ENCODE data around the gene RCN1. TPM values are rescaled to one million over a fixed set of nuclear protein-coding genes. Genes with fewer than 3 reads are reported as not detected.

The RCN1 gene
- 163 and 186 TPM in 2 replicates for total RNA-seq (2022)
- percentile 97 among the genes with signal in this experiment for Bru-seq, nascent RNA
- BruChase-seq, experiment 1, labeled RNA remaining after a 6-hour chase, result percentile 100 among the genes with signal in this experiment
- percentile 99 among the genes with signal in this experiment for BruChase-seq, experiment 2, labeled RNA remaining after a 2-hour chase
- long read RNA-seq, transcript RCN1-201 (6 exons, 2,572 nt), result major isoform, 234 of 255 reads
- long read RNA-seq, partial matches to known transcripts, result 14 of 255 reads
- long read RNA-seq, other reads (novel, unspliced or antisense), result 2 of 255 reads

DNA sequence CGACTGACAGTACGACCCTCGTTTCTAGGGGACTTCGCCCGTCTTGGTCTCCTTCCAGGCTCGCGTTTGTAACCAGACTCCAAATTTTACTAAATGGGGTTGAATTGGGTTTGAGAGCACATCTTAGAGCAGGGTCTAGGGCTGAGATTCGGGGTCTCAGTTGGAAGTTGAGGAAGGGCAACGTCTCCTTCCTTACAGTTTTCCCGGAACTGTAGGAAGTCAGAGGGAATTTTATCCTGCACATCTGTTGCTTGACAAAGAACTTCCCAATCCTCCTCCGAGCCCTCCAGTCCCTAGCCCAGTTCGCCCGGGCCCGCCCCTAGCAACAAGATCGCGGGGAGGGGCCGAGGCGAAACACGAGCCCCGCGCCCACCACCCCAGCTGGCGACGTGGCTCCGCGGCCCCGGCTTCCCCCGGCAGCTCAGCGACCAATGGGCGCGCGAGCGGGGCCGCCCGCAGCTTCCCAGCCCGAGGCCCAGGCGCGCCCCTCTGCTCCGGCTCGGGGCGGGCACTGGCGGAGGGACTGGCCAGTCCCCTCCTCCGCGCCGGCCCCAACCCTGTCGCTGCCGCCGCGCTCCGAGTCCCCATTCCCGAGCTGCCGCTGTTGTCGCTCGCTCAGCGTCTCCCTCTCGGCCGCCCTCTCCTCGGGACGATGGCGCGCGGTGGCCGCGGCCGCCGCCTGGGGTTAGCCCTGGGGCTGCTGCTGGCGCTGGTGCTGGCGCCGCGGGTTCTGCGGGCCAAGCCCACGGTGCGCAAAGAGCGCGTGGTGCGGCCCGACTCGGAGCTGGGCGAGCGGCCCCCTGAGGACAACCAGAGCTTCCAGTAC lies at the start of gene RCN1:
RCN1 (plus strand) TSS at position 530 of the 826 bp plus-strand sequence; CDS start at position 653, 123 bp downstream.
- CTCF ChIA-PET, result interaction anchor here (0.7 kb wide), 2 partner anchors 10 to 19 kb away, joined by 3 to 4 read pairs; no protein-coding TSS in a partner anchor
- Mint-ChIP-seq H3K36me3 (ENCODE audit: insufficient read depth, unreplicated experiment) (peaks cover 47% of the 10 kb centered on the region), H3K27ac (ENCODE audit: unreplicated experiment) (peak within 1 kb of the TSS; percentile 84), H3K4me1 (ENCODE audit: low read depth, unreplicated experiment) (peaks cover 42% of the 10 kb centered on the region), H3K9me3 (ENCODE audit: low read depth, unreplicated experiment) (peaks cover 2% of the 10 kb centered on the region), H3K4me3 (ENCODE audit: low read depth, unreplicated experiment) (peak within 1 kb of the TSS; percentile 74), H3K27me3 (ENCODE audit: unreplicated experiment) (no peaks in the 10 kb centered on the region)
- BruUV-seq (replicated peaks), result no TSS peak
- DNase-seq, result peak; percentile 73
- TF ChIP-seq, protein P1, sequence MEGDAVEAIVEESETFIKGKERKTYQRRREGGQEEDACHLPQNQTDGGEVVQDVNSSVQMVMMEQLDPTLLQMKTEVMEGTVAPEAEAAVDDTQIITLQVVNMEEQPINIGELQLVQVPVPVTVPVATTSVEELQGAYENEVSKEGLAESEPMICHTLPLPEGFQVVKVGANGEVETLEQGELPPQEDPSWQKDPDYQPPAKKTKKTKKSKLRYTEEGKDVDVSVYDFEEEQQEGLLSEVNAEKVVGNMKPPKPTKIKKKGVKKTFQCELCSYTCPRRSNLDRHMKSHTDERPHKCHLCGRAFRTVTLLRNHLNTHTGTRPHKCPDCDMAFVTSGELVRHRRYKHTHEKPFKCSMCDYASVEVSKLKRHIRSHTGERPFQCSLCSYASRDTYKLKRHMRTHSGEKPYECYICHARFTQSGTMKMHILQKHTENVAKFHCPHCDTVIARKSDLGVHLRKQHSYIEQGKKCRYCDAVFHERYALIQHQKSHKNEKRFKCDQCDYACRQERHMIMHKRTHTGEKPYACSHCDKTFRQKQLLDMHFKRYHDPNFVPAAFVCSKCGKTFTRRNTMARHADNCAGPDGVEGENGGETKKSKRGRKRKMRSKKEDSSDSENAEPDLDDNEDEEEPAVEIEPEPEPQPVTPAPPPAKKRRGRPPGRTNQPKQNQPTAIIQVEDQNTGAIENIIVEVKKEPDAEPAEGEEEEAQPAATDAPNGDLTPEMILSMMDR (IDR thresholded peaks at IDR 0.05; ENCODE audit: unreplicated experiment), result no peak
- intact Hi-C loops (cut with micrococcal nuclease; ENCODE audit: unreplicated experiment), result no loop called here

GRCh38 chr11:32043737-32044136 lies 47.1 kb upstream of the RCN1 start:
- Mint-ChIP-seq H3K4me1 (ENCODE audit: low read depth, unreplicated experiment) (no peaks in the 10 kb centered on the region), H3K27me3 (ENCODE audit: unreplicated experiment) (peaks cover 87% of the 10 kb centered on the region), H3K9me3 (ENCODE audit: low read depth, unreplicated experiment) (no peaks in the 10 kb centered on the region), H3K36me3 (ENCODE audit: insufficient read depth, unreplicated experiment) (no peaks in the 10 kb centered on the region), H3K4me3 (ENCODE audit: low read depth, unreplicated experiment) (no peak overlapping the region), H3K27ac (ENCODE audit: unreplicated experiment) (no peak overlapping the region)
- intact Hi-C loops (cut with micrococcal nuclease; ENCODE audit: unreplicated experiment), result no loop called here
- TF ChIP-seq, protein P1 (IDR thresholded peaks at IDR 0.05; ENCODE audit: unreplicated experiment), result no peak
- DNase-seq, result no peak
- BruUV-seq (replicated peaks), result no TSS peak
- CTCF ChIA-PET, result no interaction called here

DNA sequence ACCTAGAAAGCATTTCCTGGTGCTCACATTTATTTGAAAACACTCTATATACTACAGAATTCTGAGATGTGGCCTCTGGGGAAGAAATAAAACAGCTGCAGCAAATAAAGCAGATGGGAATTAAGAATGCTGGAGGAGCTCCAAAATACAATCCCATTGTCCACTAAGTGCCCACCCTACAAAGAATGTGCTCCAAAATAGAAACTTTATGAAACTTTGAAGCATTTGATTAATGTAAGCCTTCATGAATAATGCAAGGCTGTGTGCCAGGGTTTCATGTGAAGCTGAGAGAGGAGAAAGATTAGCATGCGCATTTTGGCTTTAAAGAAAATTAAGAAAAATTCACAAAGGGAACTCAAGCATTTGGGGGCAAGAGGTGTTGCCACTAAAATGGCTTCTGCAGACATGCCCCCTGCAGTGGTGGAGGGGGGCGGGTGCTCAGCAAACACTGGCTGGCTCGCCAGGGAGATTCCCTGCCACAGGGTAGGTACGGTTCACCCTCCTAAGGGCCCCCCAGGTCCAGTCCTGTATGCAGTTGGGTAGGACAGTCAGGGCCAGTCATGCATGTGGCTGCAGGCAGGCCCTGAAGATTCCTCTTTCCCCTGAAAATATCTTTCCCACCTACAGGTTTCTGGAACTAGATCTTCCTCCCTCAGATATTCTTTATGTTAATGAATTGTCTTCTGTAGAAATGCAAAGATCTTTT lies 46.6 kb upstream of the RCN1 start:
- Mint-ChIP-seq H3K27ac (ENCODE audit: unreplicated experiment) (no peak overlapping the region), H3K36me3 (ENCODE audit: insufficient read depth, unreplicated experiment) (no peaks in the 10 kb centered on the region), H3K9me3 (ENCODE audit: low read depth, unreplicated experiment) (no peaks in the 10 kb centered on the region), H3K4me1 (ENCODE audit: low read depth, unreplicated experiment) (no peaks in the 10 kb centered on the region), H3K27me3 (ENCODE audit: unreplicated experiment) (peaks cover 87% of the 10 kb centered on the region), H3K4me3 (ENCODE audit: low read depth, unreplicated experiment) (no peak overlapping the region)
- TF ChIP-seq, protein P1 (IDR thresholded peaks at IDR 0.05; ENCODE audit: unreplicated experiment), result no peak
- BruUV-seq (replicated peaks), result no TSS peak
- intact Hi-C loops (cut with micrococcal nuclease; ENCODE audit: unreplicated experiment), result no loop called here
- no peak for DNase-seq
- CTCF ChIA-PET, result no interaction called here

- Mint-ChIP-seq H3K27ac (ENCODE audit: unreplicated experiment) (no peak overlapping the region), H3K4me3 (ENCODE audit: low read depth, unreplicated experiment) (no peak overlapping the region), H3K4me1 (ENCODE audit: low read depth, unreplicated experiment) (no peaks in the 10 kb centered on the region), H3K27me3 (ENCODE audit: unreplicated experiment) (peaks cover 87% of the 10 kb centered on the region), H3K36me3 (ENCODE audit: insufficient read depth, unreplicated experiment) (no peaks in the 10 kb centered on the region), H3K9me3 (ENCODE audit: low read depth, unreplicated experiment) (no peaks in the 10 kb centered on the region)
- BruUV-seq (replicated peaks), result no TSS peak
- TF ChIP-seq, protein P1 (IDR thresholded peaks at IDR 0.05; ENCODE audit: unreplicated experiment), result no peak
- no peak for DNase-seq
- intact Hi-C loops (cut with micrococcal nuclease; ENCODE audit: unreplicated experiment), result no loop called here
- CTCF ChIA-PET, result interaction anchor here (0.8 kb wide), 1 partner anchor 26 kb away, joined by 3 read pairs; no protein-coding TSS in a partner anchor
Measured at GRCh38 chr11:32045456-32045855, 45.4 kb upstream of the RCN1 start.

All from Calu3 (cell line).